ENCODE results near the gene ENTHD1.

DNA sequence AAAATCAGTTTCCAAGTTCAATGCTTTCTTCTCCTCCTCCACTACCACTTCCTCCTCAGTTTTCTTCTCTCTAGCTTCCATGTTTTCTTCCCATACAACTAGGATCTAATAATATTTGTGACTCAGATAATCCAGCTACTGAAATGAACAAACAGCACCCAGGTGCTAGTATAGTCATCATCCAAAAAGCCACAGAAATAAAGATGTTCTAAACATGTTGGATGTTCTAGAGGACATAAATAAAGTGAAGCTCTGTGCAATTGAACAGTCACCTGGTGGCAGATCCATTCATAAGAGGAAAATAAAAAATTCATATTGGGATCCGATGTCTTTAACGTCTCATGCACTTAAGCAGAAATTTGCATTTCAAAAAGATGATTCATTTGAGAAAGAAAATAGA, 142.8 kb downstream of the ENTHD1 start:
- TF ChIP-seq, protein P1, sequence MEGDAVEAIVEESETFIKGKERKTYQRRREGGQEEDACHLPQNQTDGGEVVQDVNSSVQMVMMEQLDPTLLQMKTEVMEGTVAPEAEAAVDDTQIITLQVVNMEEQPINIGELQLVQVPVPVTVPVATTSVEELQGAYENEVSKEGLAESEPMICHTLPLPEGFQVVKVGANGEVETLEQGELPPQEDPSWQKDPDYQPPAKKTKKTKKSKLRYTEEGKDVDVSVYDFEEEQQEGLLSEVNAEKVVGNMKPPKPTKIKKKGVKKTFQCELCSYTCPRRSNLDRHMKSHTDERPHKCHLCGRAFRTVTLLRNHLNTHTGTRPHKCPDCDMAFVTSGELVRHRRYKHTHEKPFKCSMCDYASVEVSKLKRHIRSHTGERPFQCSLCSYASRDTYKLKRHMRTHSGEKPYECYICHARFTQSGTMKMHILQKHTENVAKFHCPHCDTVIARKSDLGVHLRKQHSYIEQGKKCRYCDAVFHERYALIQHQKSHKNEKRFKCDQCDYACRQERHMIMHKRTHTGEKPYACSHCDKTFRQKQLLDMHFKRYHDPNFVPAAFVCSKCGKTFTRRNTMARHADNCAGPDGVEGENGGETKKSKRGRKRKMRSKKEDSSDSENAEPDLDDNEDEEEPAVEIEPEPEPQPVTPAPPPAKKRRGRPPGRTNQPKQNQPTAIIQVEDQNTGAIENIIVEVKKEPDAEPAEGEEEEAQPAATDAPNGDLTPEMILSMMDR (IDR thresholded peaks at IDR 0.05; ENCODE audit: low read length), result no peak
- TF ChIP-seq EZH2phosphoT487 (IDR thresholded peaks at IDR 0.05; ENCODE audit: low read length), result no peak
